IMR-90 (cell line): ENCODE data around the gene FUT7. TPM values are rescaled to one million over a fixed set of nuclear protein-coding genes. Genes with fewer than 3 reads are reported as not detected.

Source experiments
- ATAC-seq: fragments of 200-7000 bp; cut with Tn5 transposase; 2 replicates; pipeline ENCODE4 v1.9.1; 2020; ENCODE audit warnings: low read depth, mild to moderate bottlenecking, moderate library complexity
- BruUV-seq: library from RNA; stranded (reverse); fragments of 400-500 nt; replicated peaks from 2 replicates; lab custom pipeline; 2021; lab: Mats Ljungman, UMichigan
- CTCF ChIA-PET: fragments of 300-600 bp; formaldehyde crosslinking; extraction: SDS; loops from one replicate; lab custom pipeline; 2021; ENCODE audit warnings: antibody characterized with exemption; lab: Yijun Ruan, JAX
- POLR2A ChIA-PET: fragments of 300-600 bp; sonication (Branson Sonifier 250); formaldehyde crosslinking; loops from one replicate; lab custom pipeline; 2022; ENCODE audit warnings: antibody characterized with exemption; ENCODE audit not compliant: unreplicated experiment; lab: Charles Lee
- DNase-seq: peaks from one replicate; pipeline ENCODE4 v3.0.0; 2013
- H2AFZ ChIP-seq: replicated peaks from 2 replicates; pipeline ENCODE3; 2013; ENCODE audit warnings: low read length, mild to moderate bottlenecking; ENCODE audit not compliant: poor library complexity
- H2AK5ac ChIP-seq: 2 replicates; pipeline ENCODE4 v1.6.1; 2013; ENCODE audit warnings: low read depth, low read length, inconsistent platforms
- H2AK9ac ChIP-seq: replicated peaks from 2 replicates; pipeline ENCODE3; 2013; ENCODE audit warnings: mild to moderate bottlenecking, low read depth, low read length, moderate library complexity; ENCODE audit not compliant: poor library complexity
- H2BK120ac ChIP-seq: 2 replicates; pipeline ENCODE4 v1.6.1; 2013; ENCODE audit warnings: low read depth, low read length, inconsistent platforms
- H2BK15ac ChIP-seq: 3 replicates; pipeline ENCODE4 v1.6.1; 2013; ENCODE audit warnings: low read depth, low read length, inconsistent platforms
- H2BK20ac ChIP-seq: 2 replicates; pipeline ENCODE4 v1.6.1; 2013; ENCODE audit warnings: low read depth, mild to moderate bottlenecking, inconsistent platforms, low read length, moderate library complexity
- H2BK5ac ChIP-seq: 2 replicates; pipeline ENCODE4 v1.6.1; 2013; ENCODE audit warnings: mild to moderate bottlenecking, low read depth, low read length, inconsistent platforms; ENCODE audit not compliant: poor library complexity, severe bottlenecking
- H3K14ac ChIP-seq: replicated peaks from 2 replicates; pipeline ENCODE4 v1.6.1; 2013; ENCODE audit warnings: low read depth, low read length, inconsistent platforms
- H3K18ac ChIP-seq: 2 replicates; pipeline ENCODE4 v1.6.1; 2013; ENCODE audit warnings: low read depth, low read length, control low read depth
- H3K23ac ChIP-seq: 2 replicates; pipeline ENCODE4 v1.6.1; 2013; ENCODE audit warnings: low read depth, low read length, inconsistent platforms
- H3K27ac ChIP-seq: 2 replicates; pipeline ENCODE4 v1.5.1; 2013; ENCODE audit warnings: mild to moderate bottlenecking, control low read depth, low read length; ENCODE audit not compliant: insufficient read depth
- H3K27me3 ChIP-seq: 2 replicates; pipeline ENCODE4 v1.6.1; 2013; ENCODE audit warnings: low read length; ENCODE audit not compliant: control insufficient read depth, insufficient read depth
- H3K36me3 ChIP-seq: 2 replicates; pipeline ENCODE4 v1.6.1; 2013; ENCODE audit warnings: low read length, mixed read lengths; ENCODE audit not compliant: control insufficient read depth, insufficient read depth
- H3K4ac ChIP-seq: 2 replicates; pipeline ENCODE4 v1.6.1; 2013; ENCODE audit warnings: low read depth, low read length, inconsistent platforms
- H3K4me1 ChIP-seq: 2 replicates; pipeline ENCODE4 v1.6.1; 2013; ENCODE audit warnings: low read length, mixed read lengths; ENCODE audit not compliant: control insufficient read depth, insufficient read depth
- H3K4me2 ChIP-seq: 2 replicates; pipeline ENCODE4 v1.6.1; 2013; ENCODE audit warnings: low read depth, mild to moderate bottlenecking, control low read depth, low read length, moderate library complexity
- H3K4me3 ChIP-seq: 2 replicates; pipeline ENCODE4 v1.5.1; 2013; ENCODE audit warnings: low read depth, mild to moderate bottlenecking, control low read depth, low read length, moderate library complexity; ENCODE audit not compliant: insufficient read depth
- H3K56ac ChIP-seq: 2 replicates; pipeline ENCODE4 v1.6.1; 2013; ENCODE audit warnings: low read length, inconsistent platforms; ENCODE audit not compliant: insufficient read depth; ENCODE audit errors: extremely low read depth
- H3K79me1 ChIP-seq, 2 experiments: 2 replicates each; pipeline ENCODE4 v1.6.1; 2013; ENCODE audit warnings: low read length in 2 of 2, inconsistent platforms in 1 of 2, low read depth in 1 of 2
- H3K9ac ChIP-seq: 2 replicates; pipeline ENCODE4 v1.6.1; 2013; ENCODE audit warnings: low read depth, low read length, control low read depth
- H3K9me1 ChIP-seq: 2 replicates; pipeline ENCODE4 v1.6.1; 2013; ENCODE audit warnings: low read length, inconsistent platforms; ENCODE audit not compliant: insufficient read depth
- H3K9me3 ChIP-seq: 2 replicates; pipeline ENCODE4 v1.6.1; 2013; ENCODE audit warnings: low read length; ENCODE audit not compliant: control insufficient read depth, insufficient read depth
- H4K20me1 ChIP-seq: 2 replicates; pipeline ENCODE4 v1.6.1; 2013; ENCODE audit warnings: low read length, inconsistent platforms; ENCODE audit not compliant: insufficient read depth
- H4K5ac ChIP-seq: 2 replicates; pipeline ENCODE4 v1.6.1; 2013; ENCODE audit warnings: mild to moderate bottlenecking, low read depth, low read length, control low read depth
- H4K8ac ChIP-seq, 2 experiments: 2 replicates each; pipeline ENCODE4 v1.6.1; 2013; ENCODE audit warnings: low read depth in 2 of 2, low read length in 2 of 2, control low read depth in 1 of 2, inconsistent platforms in 1 of 2
- H4K91ac ChIP-seq: 2 replicates; pipeline ENCODE4 v1.6.1; 2013; ENCODE audit warnings: low read depth, low read length, inconsistent platforms; ENCODE audit not compliant: insufficient read depth
- BHLHE40 ChIP-seq: fragments of 150-350 bp; IDR thresholded peaks from 2 replicates; pipeline ENCODE4 v1.6.1; 2016; ENCODE audit warnings: mild to moderate bottlenecking, low read depth, low read length
- CEBPB ChIP-seq: IDR thresholded peaks from 2 replicates; pipeline ENCODE4 v1.6.1; 2012; ENCODE audit warnings: low read depth, low read length, improper control_type of control experiment
- CHD1 ChIP-seq: IDR thresholded peaks from 2 replicates; pipeline ENCODE4 v1.6.1; 2012; ENCODE audit warnings: low read depth, low read length, improper control_type of control experiment
- MAFK ChIP-seq: IDR thresholded peaks from 2 replicates; pipeline ENCODE4 v1.6.1; 2012; ENCODE audit warnings: low read depth, low read length, improper control_type of control experiment
- MAZ ChIP-seq: IDR thresholded peaks from 2 replicates; pipeline ENCODE4 v1.6.1; 2012; ENCODE audit warnings: low read depth, mild to moderate bottlenecking, low read length, improper control_type of control experiment, moderate library complexity, borderline replicate concordance
- MXI1 ChIP-seq: IDR thresholded peaks from 2 replicates; pipeline ENCODE4 v1.6.1; 2012; ENCODE audit warnings: low read depth, mild to moderate bottlenecking, low read length, moderate library complexity, borderline replicate concordance
- NFE2L2 ChIP-seq: fragments of 150-350 bp; IDR thresholded peaks from 2 replicates; pipeline ENCODE4 v1.6.1; 2016; ENCODE audit warnings: low read depth, mild to moderate bottlenecking, low read length
- POLR2A ChIP-seq: IDR thresholded peaks from 2 replicates; pipeline ENCODE4 v1.6.1; 2012; ENCODE audit warnings: mild to moderate bottlenecking, low read depth, low read length
- RAD21 ChIP-seq: IDR thresholded peaks from 2 replicates; pipeline ENCODE4 v1.6.1; 2012; ENCODE audit warnings: low read length, improper control_type of control experiment
- RCOR1 ChIP-seq: IDR thresholded peaks from 2 replicates; pipeline ENCODE4 v1.6.1; 2012; ENCODE audit warnings: mild to moderate bottlenecking, low read length, improper control_type of control experiment; ENCODE audit not compliant: insufficient replicate concordance
- RFX5 ChIP-seq: IDR thresholded peaks from 2 replicates; pipeline ENCODE4 v1.8.0; 2012; ENCODE audit warnings: low read depth, mild to moderate bottlenecking, low read length, moderate library complexity
- SMC3 ChIP-seq: fragments of 150-350 bp; IDR thresholded peaks from 2 replicates; pipeline ENCODE4 v1.6.1; 2016; ENCODE audit warnings: low read depth, mild to moderate bottlenecking, antibody characterized with exemption, low read length, moderate library complexity
- USF2 ChIP-seq: fragments of 150-350 bp; IDR thresholded peaks from 2 replicates; pipeline ENCODE4 v1.6.1; 2017; ENCODE audit warnings: mild to moderate bottlenecking, antibody characterized with exemption, low read length, low read depth
- WGBS, 2 experiments: methylation state at CpG; one replicate each; pipeline versions ENCODE4 v1.1.5 to v1.1.7; 2013; ENCODE audit warnings: missing lambda C conversion rate in 2 of 2; ENCODE audit not compliant: insufficient read length in 1 of 2; ENCODE audit errors: extremely low coverage in 2 of 2; 5-methylcytosine and 5-hydroxymethylcytosine counted together
- dilution Hi-C: fragments of 300-500 bp; cut with HindIII; formaldehyde crosslinking; loops from one replicate; pipeline ENCODE4 v1.14.3; 2018; ENCODE audit warnings: low sequenced_read_pairs; ENCODE audit not compliant: unreplicated experiment
- in situ Hi-C: fragments of 300-500 bp; cut with MboI; formaldehyde crosslinking; loops from 3 replicates; pipeline ENCODE4 v1.14.3; 2019; ENCODE audit warnings: low sequenced_read_pairs, inconsistent platforms, mixed read lengths
- intact Hi-C: fragments of 100-400 bp; cut with micrococcal nuclease; formaldehyde crosslinking; loops from 2 replicates; pipeline ENCODE4 v1.10.0; 2022
- polyA plus RNA-seq, 3 experiments: library from polyadenylated mRNA; depleted of rRNA; stranded (reverse); fragments of >200 nt; gene quantifications; 2 replicates each; pipeline ENCODE4 v1.2.3, GENCODE V29; 2012; ENCODE audit warnings: low replicate concordance in 1 of 3
- total RNA-seq: library from RNA; depleted of rRNA; stranded (reverse); fragments of >200 nt; gene quantifications from 2 replicates; pipeline ENCODE4 v1.2.3, GENCODE V29; 2012
- TF ChIP-seq, protein P1 (sequence below): fragments of 150-350 bp; IDR thresholded peaks from 2 replicates; pipeline ENCODE4 v1.6.1; 2016; ENCODE audit warnings: low read depth, mild to moderate bottlenecking, low read length, moderate library complexity, borderline replicate concordance
- TF ChIP-seq, protein P2 (sequence below): conservative IDR thresholded peaks from 2 replicates; pipeline ENCODE4 v1.5.1; 2012; ENCODE audit warnings: mild to moderate bottlenecking, low read depth, low read length, improper control_type of control experiment

Gene FUT7
- total and polyA plus RNA-seq, 2 of the 4 experiments (the other 2 are of a cell fraction): not detected

DNA sequence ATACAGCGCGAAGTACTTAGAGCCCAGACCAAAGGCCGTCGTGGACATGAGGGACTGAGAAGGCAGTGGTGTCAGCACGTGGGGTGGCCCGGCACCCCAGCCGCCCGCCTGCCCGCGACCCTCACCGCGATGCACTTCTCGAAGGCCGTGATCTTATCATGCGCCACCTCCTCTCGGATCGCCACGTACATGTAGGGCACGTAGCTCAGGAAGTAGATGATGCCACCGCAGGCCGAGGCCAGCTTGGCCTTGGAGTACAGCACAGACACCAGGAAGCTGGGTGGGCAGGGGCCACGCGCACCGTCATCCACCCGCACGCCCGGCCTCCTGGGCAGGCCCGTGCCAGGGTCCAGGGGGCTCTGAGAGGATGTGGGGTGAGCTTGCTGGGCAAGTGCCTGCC lies 14.8 kb downstream of the FUT7 start:
- intact Hi-C loops (no loop called here), dilution Hi-C loops (no loop called here), in situ Hi-C loops (no loop called here)
- WGBS, 2 experiments: 95% methylated on average over 27 of the region's 28 CpGs; no CpG with 5 or more reads in 1 of the 2 experiments
- no peaks in the 10 kb centered on the region for H3K4me1 ChIP-seq
- H3K4ac ChIP-seq: no peak overlapping the region
- no peaks in the 10 kb centered on the region; the same call in 1 of the 2 replicates for H4K20me1 ChIP-seq
- H3K79me1 ChIP-seq: no peaks in the 10 kb centered on the region
- H3K4me3 ChIP-seq: no peak overlapping the region
- no peak overlapping the region for H2BK5ac ChIP-seq
- H3K23ac ChIP-seq: no peak overlapping the region
- ChIA-PET POLR2A (no interaction called here), CTCF (no interaction called here)
- H2AK5ac ChIP-seq: no peak overlapping the region
- no peak overlapping the region for H2BK15ac ChIP-seq
- no peaks in the 10 kb centered on the region for H3K9me3 ChIP-seq
- no peak overlapping the region for H3K9ac ChIP-seq
- H3K14ac ChIP-seq: no peak overlapping the region
- H3K27me3 ChIP-seq: no peaks in the 10 kb centered on the region
- H3K56ac ChIP-seq: no peak overlapping the region
- no peaks in the 10 kb centered on the region for H3K9me1 ChIP-seq
- no peak overlapping the region for H2BK120ac ChIP-seq
- no peak overlapping the region for H4K91ac ChIP-seq
- H4K5ac ChIP-seq: no peak overlapping the region
- H2AK9ac ChIP-seq: no peak overlapping the region
- TF ChIP-seq BHLHE40: no peak
- TF ChIP-seq MXI1: no peak
- TF ChIP-seq, protein P1, sequence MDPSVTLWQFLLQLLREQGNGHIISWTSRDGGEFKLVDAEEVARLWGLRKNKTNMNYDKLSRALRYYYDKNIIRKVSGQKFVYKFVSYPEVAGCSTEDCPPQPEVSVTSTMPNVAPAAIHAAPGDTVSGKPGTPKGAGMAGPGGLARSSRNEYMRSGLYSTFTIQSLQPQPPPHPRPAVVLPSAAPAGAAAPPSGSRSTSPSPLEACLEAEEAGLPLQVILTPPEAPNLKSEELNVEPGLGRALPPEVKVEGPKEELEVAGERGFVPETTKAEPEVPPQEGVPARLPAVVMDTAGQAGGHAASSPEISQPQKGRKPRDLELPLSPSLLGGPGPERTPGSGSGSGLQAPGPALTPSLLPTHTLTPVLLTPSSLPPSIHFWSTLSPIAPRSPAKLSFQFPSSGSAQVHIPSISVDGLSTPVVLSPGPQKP: no peak
- TF ChIP-seq POLR2A: no peak
- TF ChIP-seq CHD1: no peak
- TF ChIP-seq, protein P2, sequence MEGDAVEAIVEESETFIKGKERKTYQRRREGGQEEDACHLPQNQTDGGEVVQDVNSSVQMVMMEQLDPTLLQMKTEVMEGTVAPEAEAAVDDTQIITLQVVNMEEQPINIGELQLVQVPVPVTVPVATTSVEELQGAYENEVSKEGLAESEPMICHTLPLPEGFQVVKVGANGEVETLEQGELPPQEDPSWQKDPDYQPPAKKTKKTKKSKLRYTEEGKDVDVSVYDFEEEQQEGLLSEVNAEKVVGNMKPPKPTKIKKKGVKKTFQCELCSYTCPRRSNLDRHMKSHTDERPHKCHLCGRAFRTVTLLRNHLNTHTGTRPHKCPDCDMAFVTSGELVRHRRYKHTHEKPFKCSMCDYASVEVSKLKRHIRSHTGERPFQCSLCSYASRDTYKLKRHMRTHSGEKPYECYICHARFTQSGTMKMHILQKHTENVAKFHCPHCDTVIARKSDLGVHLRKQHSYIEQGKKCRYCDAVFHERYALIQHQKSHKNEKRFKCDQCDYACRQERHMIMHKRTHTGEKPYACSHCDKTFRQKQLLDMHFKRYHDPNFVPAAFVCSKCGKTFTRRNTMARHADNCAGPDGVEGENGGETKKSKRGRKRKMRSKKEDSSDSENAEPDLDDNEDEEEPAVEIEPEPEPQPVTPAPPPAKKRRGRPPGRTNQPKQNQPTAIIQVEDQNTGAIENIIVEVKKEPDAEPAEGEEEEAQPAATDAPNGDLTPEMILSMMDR: no peak
- TF ChIP-seq RFX5: no peak
- TF ChIP-seq RCOR1: no peak
- no peak for TF ChIP-seq RAD21
- no peak for TF ChIP-seq USF2
- no peak for TF ChIP-seq CEBPB
- no peak for TF ChIP-seq SMC3
- no peak for TF ChIP-seq NFE2L2
- no peak for TF ChIP-seq MAZ
- TF ChIP-seq MAFK: no peak
- no peak overlapping the region for H2AFZ ChIP-seq
- H3K4me2 ChIP-seq: no peak overlapping the region
- no TSS peak for BruUV-seq
- no peak overlapping the region for H2BK20ac ChIP-seq
- DNase-seq: no peak
- no peak overlapping the region for H3K27ac ChIP-seq
- peaks cover 36% of the 10 kb centered on the region; the same call in 1 of the 2 replicates for H3K36me3 ChIP-seq
- no peak overlapping the region for H4K8ac ChIP-seq
- ATAC-seq: no peak
- H3K18ac ChIP-seq: no peak overlapping the region
